HG02571 (cell line): ENCODE data around the gene CDH10.

Experiments
- ATAC-seq: cut with Tn5 transposase; IDR thresholded peaks from one replicate; pipeline ENCODE4 v1.9.1; 2021; ENCODE audit warnings: mild to moderate bottlenecking, moderate library complexity; ENCODE audit not compliant: unreplicated experiment

CDH10 gene

DNA sequence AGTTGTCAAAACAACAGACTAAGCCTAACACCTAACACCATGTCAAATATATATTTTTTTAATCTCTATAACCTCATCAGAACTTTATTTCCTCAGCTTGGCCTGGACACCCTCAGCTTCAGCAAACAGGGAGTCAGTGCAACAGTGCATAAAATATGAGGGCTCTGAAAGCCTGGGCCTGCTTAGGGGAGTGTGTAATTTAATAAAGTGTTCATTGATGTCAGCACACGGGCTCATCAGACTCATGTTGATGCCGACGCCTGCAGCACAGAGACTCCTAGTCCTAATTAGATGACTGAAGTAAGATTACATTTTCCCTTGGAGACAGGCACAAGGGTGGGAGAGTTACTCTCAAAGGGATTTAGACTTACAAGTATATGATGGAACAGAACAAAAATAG, 37.8 kb downstream of the CDH10 start:
- ATAC-seq: no peak

GRCh38 chr5:24602188-24602587, 42.6 kb downstream of the CDH10 start:
- no peak for ATAC-seq

- no peak for ATAC-seq
Measured at GRCh38 chr5:24598956-24599355, 45.8 kb downstream of the CDH10 start.

- no peak for ATAC-seq
Measured at GRCh38 chr5:24595329-24595728, 49.4 kb downstream of the CDH10 start.

- ATAC-seq: no peak
Measured at GRCh38 chr5:24591426-24591825, 53.4 kb downstream of the CDH10 start.

- no peak for ATAC-seq
Measured at GRCh38 chr5:24589566-24589965, 55.2 kb downstream of the CDH10 start.

DNA sequence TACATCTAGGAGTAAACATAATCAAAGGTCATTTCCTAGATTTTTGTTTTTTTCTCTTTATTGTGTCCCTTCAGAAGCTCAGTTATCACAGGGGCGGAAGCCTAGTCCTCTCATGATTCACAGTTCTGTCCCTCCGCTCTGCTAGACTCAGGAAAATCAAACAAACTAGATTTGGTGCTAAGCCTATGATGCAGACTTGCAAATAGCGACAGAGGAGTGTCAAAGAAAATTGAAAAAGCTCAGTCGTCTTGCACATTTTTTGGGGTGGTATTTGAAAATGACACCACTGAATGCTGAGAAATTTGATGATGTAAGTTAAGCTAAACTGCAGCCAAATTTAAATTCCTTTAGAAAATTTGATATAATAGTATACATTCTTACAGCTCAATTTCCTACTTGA, 59.0 kb downstream of the CDH10 start:
- ATAC-seq: no peak

- no peak for ATAC-seq
Measured at GRCh38 chr5:24571302-24571701, 73.5 kb downstream of the CDH10 start.

GRCh38 chr5:24566933-24567332, 77.8 kb downstream of the CDH10 start:
- no peak for ATAC-seq

GRCh38 chr5:24555229-24555628, 89.5 kb downstream of the CDH10 start:
- ATAC-seq: no peak

DNA sequence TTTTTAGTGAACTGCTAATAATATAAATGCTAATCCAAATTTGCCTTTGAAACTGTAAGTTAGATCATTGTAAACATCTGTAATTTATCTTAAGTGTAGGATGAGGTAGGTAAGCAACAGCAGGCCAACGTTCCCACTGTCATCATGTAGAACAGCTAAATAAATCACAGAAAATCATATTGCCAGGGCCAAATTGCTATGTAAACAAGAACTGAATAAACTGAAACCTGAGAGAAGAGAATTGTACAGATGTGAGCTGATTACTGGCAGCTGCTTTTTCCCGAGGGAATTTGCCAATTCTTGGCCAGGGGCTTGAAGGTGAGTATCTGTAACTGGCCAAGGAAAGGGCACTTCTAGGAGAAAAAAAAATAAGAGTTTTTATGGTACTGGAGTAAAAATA, 97.6 kb downstream of the CDH10 start:
- no peak for ATAC-seq

- ATAC-seq: no peak
Measured at GRCh38 chr5:24539613-24540012, 105.2 kb downstream of the CDH10 start.

GRCh38 chr5:24538346-24538745, 106.4 kb downstream of the CDH10 start:
- no peak for ATAC-seq

DNA sequence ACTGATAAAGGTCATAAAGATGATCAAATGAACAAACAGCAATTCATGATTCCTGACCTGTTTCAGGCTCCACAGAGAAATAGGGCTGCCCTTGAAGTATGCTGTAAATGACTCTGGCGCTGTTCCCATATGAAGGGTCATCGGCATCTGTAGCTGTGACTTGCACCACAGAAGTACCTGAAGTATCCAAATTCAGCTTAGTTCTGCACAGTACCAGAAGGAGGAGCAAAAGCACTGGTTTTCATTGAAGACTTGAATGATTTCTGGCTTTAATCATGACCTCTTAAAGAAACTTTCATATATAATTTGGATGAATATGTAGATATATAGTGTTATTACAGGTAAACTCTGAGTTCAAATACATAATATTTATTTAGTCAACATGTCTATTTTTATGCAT, 109.1 kb downstream of the CDH10 start:
- no peak for ATAC-seq

DNA sequence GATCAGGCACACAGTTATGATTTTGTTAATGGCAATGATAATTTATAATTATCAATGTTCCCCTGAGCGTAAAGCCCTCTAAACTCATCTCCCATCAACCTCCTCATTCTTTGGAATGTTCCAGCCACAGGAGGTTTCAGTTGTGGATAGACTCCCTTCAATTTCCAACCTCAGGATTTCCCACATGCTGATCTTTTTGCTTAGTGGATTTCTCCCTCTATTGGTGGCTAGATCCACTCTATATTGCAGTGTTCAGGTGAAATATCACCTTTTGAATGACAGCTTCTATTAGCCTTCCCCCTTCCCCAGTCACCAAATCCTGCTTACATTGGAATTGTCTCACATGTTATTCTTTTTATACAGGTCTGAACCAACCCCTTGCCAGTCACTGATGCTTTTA, 113.9 kb downstream of the CDH10 start:
- no peak for ATAC-seq

GRCh38 chr5:24525414-24525813, 119.4 kb downstream of the CDH10 start:
- no peak for ATAC-seq

DNA sequence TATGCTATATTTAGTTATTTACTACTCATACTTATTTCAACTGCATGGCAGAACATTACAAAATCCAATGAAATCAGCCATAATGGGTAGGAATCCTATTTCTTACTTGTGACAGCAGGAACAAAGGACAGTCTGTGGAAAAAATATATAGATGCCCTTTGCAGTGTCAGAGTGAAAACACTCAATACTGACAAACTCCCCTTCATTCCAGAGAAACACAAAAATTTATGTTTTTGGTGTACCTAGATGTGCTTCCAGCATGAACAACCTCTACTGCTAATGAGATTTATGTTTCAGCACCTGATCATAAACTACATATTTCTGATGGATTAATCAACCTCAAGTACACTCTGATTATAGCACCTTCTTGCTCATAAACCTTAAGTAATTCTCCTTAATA, 132.4 kb downstream of the CDH10 start:
- ATAC-seq: no peak

DNA sequence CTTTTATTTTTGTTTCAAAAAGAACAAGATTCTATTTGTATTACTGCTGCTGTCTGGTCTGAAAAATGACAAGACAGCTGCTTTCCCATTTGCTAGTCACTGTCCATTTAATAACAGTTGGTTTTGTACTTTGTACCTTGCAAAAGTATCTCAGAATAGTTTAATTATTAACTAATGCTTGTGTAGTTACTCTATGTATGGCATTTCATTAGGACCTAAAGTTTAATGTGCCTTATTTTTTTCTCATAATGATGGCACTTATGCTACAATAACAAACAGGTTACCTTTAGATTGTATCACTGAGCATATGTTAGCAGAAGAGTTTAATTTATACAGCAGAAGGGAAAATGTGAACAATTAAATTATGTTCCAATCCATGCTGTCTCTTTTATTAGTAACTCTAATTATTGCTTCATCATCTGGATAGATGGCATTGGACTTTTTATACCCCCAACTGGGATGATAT, 134.2 kb downstream of the CDH10 start:
- no peak for ATAC-seq

DNA sequence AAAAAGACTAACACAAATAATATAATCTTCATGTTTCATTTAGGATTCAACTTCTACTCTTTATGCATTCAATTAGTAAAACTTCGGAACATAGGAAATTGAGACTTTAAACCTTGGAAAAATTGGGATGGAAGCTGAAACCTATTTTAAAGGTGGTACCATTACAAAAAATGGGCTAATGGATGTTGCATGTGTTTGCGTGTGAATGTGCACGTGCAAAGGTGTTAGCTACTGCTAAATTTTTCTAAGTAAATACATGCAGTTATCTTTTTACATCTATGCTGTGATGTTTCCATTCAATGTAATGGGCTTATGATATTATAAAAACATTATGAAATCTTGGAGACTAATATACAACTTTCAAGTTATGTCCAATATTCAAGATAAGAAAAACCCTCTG, 134.8 kb downstream of the CDH10 start:
- no peak for ATAC-seq

- no peak for ATAC-seq
Measured at GRCh38 chr5:24505258-24505657, 139.5 kb downstream of the CDH10 start.

- ATAC-seq: no peak
Measured at GRCh38 chr5:24497591-24498157, 147.1 kb downstream of the CDH10 start.

DNA sequence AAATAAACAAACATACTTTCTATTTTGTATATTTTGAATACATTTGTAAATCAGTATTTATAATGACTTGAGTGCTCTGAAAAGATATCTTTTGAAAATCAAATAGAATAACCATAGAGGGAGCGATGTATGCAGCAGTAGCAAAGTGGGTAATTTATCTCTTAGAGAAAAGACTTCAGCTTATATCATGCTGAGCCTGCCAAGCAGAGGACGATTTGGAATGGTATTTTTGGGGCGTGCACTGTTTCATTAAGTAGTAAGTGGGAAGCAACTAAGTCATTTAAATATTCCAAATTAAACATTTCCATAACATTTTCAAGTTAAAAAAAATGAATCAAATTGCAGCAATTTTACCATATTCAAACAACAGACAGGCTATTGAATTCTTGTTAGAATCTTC, 147.6 kb downstream of the CDH10 start:
- ATAC-seq: no peak

DNA sequence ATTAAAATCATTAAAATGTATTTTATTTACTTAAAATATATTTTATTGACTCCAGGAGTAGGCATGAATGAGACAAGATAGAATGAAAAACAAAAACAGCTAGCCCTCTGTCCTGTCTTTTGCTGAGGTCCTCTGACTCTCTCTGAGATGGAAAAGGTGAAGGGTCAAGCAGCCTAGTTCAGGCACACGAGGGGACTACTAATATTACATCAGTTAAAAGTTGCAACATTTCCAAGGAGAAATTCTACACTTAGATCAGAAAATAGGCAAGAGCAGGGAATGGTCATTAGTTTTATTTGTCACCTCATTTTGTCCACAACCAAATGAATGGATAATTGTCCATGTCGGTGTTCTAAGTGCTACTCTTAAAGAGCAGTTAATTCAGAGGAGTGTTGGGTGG, 148.5 kb downstream of the CDH10 start:
- no peak for ATAC-seq

DNA sequence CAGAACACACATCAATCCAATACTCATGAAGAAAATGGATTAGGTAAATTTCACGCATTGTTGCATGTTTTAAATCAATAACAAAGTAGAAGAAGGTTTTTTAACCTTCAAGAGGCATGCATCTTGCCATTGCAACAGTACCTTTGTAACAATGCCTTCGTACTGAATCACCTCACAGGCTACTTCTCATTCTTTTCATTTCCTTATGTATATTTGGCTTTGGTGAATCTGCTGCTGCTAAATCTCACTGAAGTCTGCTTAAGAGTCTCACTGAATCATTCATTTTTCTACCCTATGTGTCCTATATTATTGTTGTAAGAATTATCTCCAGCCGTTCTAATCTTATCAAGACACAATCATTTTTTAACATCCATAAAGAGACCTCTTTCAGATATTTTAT, 152.5 kb downstream of the CDH10 start:
- no peak for ATAC-seq
